GM23248 (cell line): ENCODE measurements around the gene MPRIP. TPM values are rescaled to one million over a fixed set of nuclear protein-coding genes. Genes with fewer than 3 reads are reported as not detected.
A peak's percentile ranks its signal among the peaks of the same experiment; 100 is the strongest.

Experiments used
- DNase-seq: peaks from one replicate; pipeline ENCODE4 v3.0.0-alpha.2; 2015
- H2AFZ ChIP-seq: fragments of 200-600 bp; sonication (generic); 2 replicates; pipeline ENCODE4 v1.6.1; 2016; ENCODE audit warnings: antibody characterized with exemption
- H3F3A ChIP-seq: fragments of 200-600 bp; sonication (generic); 2 replicates; pipeline ENCODE4 v1.6.1; 2016; ENCODE audit warnings: mild to moderate bottlenecking, antibody characterized with exemption, mixed run types; ENCODE audit not compliant: insufficient read depth
- H3K27ac ChIP-seq: fragments of 200-600 bp; sonication (generic); 2 replicates; pipeline ENCODE4 v1.5.1; 2016; ENCODE audit warnings: mild to moderate bottlenecking
- H3K27me3 ChIP-seq: fragments of 200-600 bp; sonication (generic); replicated peaks from 2 replicates; pipeline ENCODE4 v1.6.1; 2016; ENCODE audit warnings: mild to moderate bottlenecking; ENCODE audit not compliant: insufficient read depth
- H3K36me3 ChIP-seq: fragments of 200-600 bp; sonication (generic); 2 replicates; pipeline ENCODE4 v1.6.1; 2016; ENCODE audit warnings: low read depth, mild to moderate bottlenecking
- H3K4me1 ChIP-seq: fragments of 200-600 bp; sonication (generic); 2 replicates; pipeline ENCODE4 v1.6.1; 2016; ENCODE audit warnings: mild to moderate bottlenecking; ENCODE audit not compliant: insufficient read depth
- H3K4me2 ChIP-seq: fragments of 200-600 bp; sonication (generic); one replicate; pipeline ENCODE4 v1.6.1; 2016; ENCODE audit warnings: mild to moderate bottlenecking; ENCODE audit not compliant: unreplicated experiment
- H3K4me3 ChIP-seq: fragments of 200-600 bp; sonication (generic); 2 replicates; pipeline ENCODE4 v1.5.1; 2016; ENCODE audit warnings: mild to moderate bottlenecking
- H3K79me2 ChIP-seq: fragments of 200-600 bp; sonication (generic); 2 replicates; pipeline ENCODE4 v1.6.1; 2016; ENCODE audit warnings: mild to moderate bottlenecking; ENCODE audit not compliant: insufficient read depth
- H3K9ac ChIP-seq: fragments of 200-600 bp; sonication (generic); 2 replicates; pipeline ENCODE4 v1.6.1; 2016; ENCODE audit warnings: mild to moderate bottlenecking
- H3K9me2 ChIP-seq: fragments of 200-600 bp; sonication (generic); 2 replicates; pipeline ENCODE4 v1.6.1; 2016; ENCODE audit warnings: mixed run types, mild to moderate bottlenecking, moderate library complexity; ENCODE audit not compliant: insufficient read depth
- H3K9me3 ChIP-seq: fragments of 200-600 bp; sonication (generic); one replicate; pipeline ENCODE4 v1.6.1; 2017; ENCODE audit warnings: low read depth
- H4K20me1 ChIP-seq: fragments of 200-600 bp; sonication (generic); 2 replicates; pipeline ENCODE4 v1.6.0; 2016; ENCODE audit not compliant: insufficient read depth
- EZH2 ChIP-seq: fragments of 200-600 bp; sonication (generic); IDR thresholded peaks from 2 replicates; pipeline ENCODE4 v1.6.1; 2018; ENCODE audit warnings: antibody characterized with exemption, mild to moderate bottlenecking; ENCODE audit not compliant: insufficient read depth, poor library complexity, severe bottlenecking
- EZH2phosphoT487 ChIP-seq: fragments of 200-600 bp; sonication (generic); IDR thresholded peaks from 2 replicates; pipeline ENCODE4 v1.6.1; 2018; ENCODE audit warnings: antibody characterized with exemption, moderate library complexity, mild to moderate bottlenecking, low read depth; ENCODE audit not compliant: insufficient read depth
- WGBS, 2 experiments: methylation state at CpG; one replicate each; pipeline ENCODE4 v1.1.6; 2015 to 2017; ENCODE audit warnings: low lambda C conversion rate in 2 of 2, low coverage in 1 of 2; ENCODE audit errors: missing lambda C conversion rate in 2 of 2; 5-methylcytosine and 5-hydroxymethylcytosine counted together
- in situ Hi-C: fragments of 300-500 bp; cut with MboI; formaldehyde crosslinking; loops from 2 replicates; pipeline ENCODE4 v1.15.0; 2020
- polyA plus RNA-seq: library from polyadenylated mRNA; unstranded; fragments of >200 nt; fragmentation: Nextera tagmentation; extraction: Ambion mirVana; gene quantifications from 2 replicates; pipeline ENCODE4 v1.2.1, GENCODE V29; 2016
- total RNA-seq: library from RNA; depleted of rRNA; stranded (reverse); fragments of >200 nt; shearing (Covaris generic); gene quantifications from 2 replicates; pipeline ENCODE4 v1.2.3, GENCODE V29; 2014

MPRIP gene
- total and polyA plus RNA-seq, 2 experiments from 2014 or later, result 73.5 to 292 TPM

GRCh38 chr17:17097763-17098345 lies 55.6 kb downstream of the MPRIP start:
- DNase-seq, result no peak
- Histone ChIP-seq H3K36me3 (peaks cover 3% of the 10 kb centered on the region; the same call in 1 of the 2 replicates), H3K4me2 (no peak overlapping the region), H4K20me1 (peaks cover 23% of the 10 kb centered on the region; the same call in 1 of the 2 replicates), H3K79me2 (peaks cover 100% of the 10 kb centered on the region), H3F3A (peaks cover 14% of the 10 kb centered on the region; the same call in 1 of the 2 replicates), H3K4me1 (peaks cover 17% of the 10 kb centered on the region), H3K9me3 (no peaks in the 10 kb centered on the region), H3K27me3 (no peaks in the 10 kb centered on the region), H3K4me3 (no peak overlapping the region), H3K27ac (peak overlapping the region; percentile 57; the same call in 1 of the 2 replicates), H3K9ac (0 out of 2 replicates have a peak overlapping the region, but pooled peaks have one; percentile 27), H2AFZ (no peak overlapping the region), H3K9me2 (no peaks in the 10 kb centered on the region)
- 83 to 84% methylated on average over 7 of the region's 7 CpGs for WGBS, 2 experiments
- in situ Hi-C loops, result loop anchor here (10.0 kb wide), 2 partner anchors 57 to 93 kb away; no protein-coding TSS in a partner anchor
- TF ChIP-seq EZH2phosphoT487 (no peak), EZH2 (no peak)

GRCh38 chr17:17098551-17099179 lies 56.4 kb downstream of the MPRIP start:
- peaks cover 100% of the 10 kb centered on the region for H3K79me2 ChIP-seq
- H3K27ac ChIP-seq, result peak overlapping the region; percentile 34
- H3K36me3 ChIP-seq, result peaks cover 3% of the 10 kb centered on the region; the same call in 1 of the 2 replicates
- peak overlapping the region; percentile 27; the same call in 1 of the 2 replicates for H3K9ac ChIP-seq
- H3K4me2 ChIP-seq, result no peak overlapping the region
- peaks cover 13% of the 10 kb centered on the region for H3K4me1 ChIP-seq
- H3K9me3 ChIP-seq, result no peaks in the 10 kb centered on the region
- 44 to 53% methylated on average over 9 of the region's 9 CpGs for WGBS, 2 experiments
- 0 out of 2 replicates have a peak, but pooled peaks cover 6% of the 10 kb centered on the region for H3F3A ChIP-seq
- in situ Hi-C loops, result loop anchor here (10.0 kb wide), 2 partner anchors 56 to 94 kb away; no protein-coding TSS in a partner anchor
- TF ChIP-seq EZH2phosphoT487 (no peak), EZH2 (no peak)
- no peaks in the 10 kb centered on the region for H3K27me3 ChIP-seq
- H4K20me1 ChIP-seq, result peaks cover 15% of the 10 kb centered on the region; the same call in 1 of the 2 replicates
- no peak overlapping the region for H3K4me3 ChIP-seq
- no peaks in the 10 kb centered on the region for H3K9me2 ChIP-seq
- H2AFZ ChIP-seq, result no peak overlapping the region
- peak; percentile 30 for DNase-seq

- Histone ChIP-seq H2AFZ (no peak overlapping the region), H3F3A (no peaks in the 10 kb centered on the region; the same call in 1 of the 2 replicates), H3K36me3 (peaks cover 7% of the 10 kb centered on the region; the same call in 1 of the 2 replicates), H3K79me2 (peaks cover 100% of the 10 kb centered on the region), H4K20me1 (no peaks in the 10 kb centered on the region; the same call in none of the 2 replicates), H3K4me3 (no peak overlapping the region), H3K4me2 (no peak overlapping the region), H3K4me1 (peaks cover 8% of the 10 kb centered on the region; the same call in 1 of the 2 replicates), H3K9me3 (no peaks in the 10 kb centered on the region), H3K27ac (no peak overlapping the region), H3K27me3 (no peaks in the 10 kb centered on the region), H3K9ac (no peak overlapping the region), H3K9me2 (no peaks in the 10 kb centered on the region)
- no peak for DNase-seq
- in situ Hi-C loops, result no loop called here
- 98% methylated on average over 6 of the region's 6 CpGs for WGBS, 2 experiments
- TF ChIP-seq EZH2phosphoT487, result no peak
- no peak for TF ChIP-seq EZH2
Observed at GRCh38 chr17:17102176-17102575, 59.9 kb downstream of the MPRIP start.

GRCh38 chr17:17103160-17103559 lies 60.9 kb downstream of the MPRIP start:
- Histone ChIP-seq H3K9me2 (no peaks in the 10 kb centered on the region), H4K20me1 (peaks cover 9% of the 10 kb centered on the region), H3K9ac (no peak overlapping the region), H3F3A (no peaks in the 10 kb centered on the region; the same call in 1 of the 2 replicates), H3K4me2 (no peak overlapping the region), H3K27me3 (no peaks in the 10 kb centered on the region), H3K79me2 (peaks cover 100% of the 10 kb centered on the region), H3K27ac (no peak overlapping the region), H3K4me1 (peaks cover 18% of the 10 kb centered on the region), H3K36me3 (peaks cover 3% of the 10 kb centered on the region; the same call in 1 of the 2 replicates), H3K9me3 (no peaks in the 10 kb centered on the region), H2AFZ (no peak overlapping the region), H3K4me3 (no peak overlapping the region)
- in situ Hi-C loops, result no loop called here
- TF ChIP-seq EZH2 (no peak), EZH2phosphoT487 (no peak)
- WGBS, 2 experiments, result 97 to 98% methylated on average over 6 of the region's 6 CpGs
- DNase-seq, result no peak
